CD14-positive monocyte (primary cell): ENCODE results near the gene BRAT1. TPM values are rescaled to one million over a fixed set of nuclear protein-coding genes. Genes with fewer than 3 reads are reported as not detected.
"Not testable (repeated sequence)": the region's sequence is repeated elsewhere in the genome, so short reads cannot be mapped to it uniquely, and the experiment has no call there.

Experiments
- DNase-seq, 3 donors: peaks; one replicate each; pipeline ENCODE4 v3.0.0-alpha.2; 2011 to 2022
- H2AFZ ChIP-seq: 2 replicates; pipeline ENCODE4 v1.6.0; 2012; ENCODE audit warnings: mild to moderate bottlenecking, low read depth, low read length, inconsistent platforms; ENCODE audit not compliant: insufficient read depth, poor library complexity, severe bottlenecking
- H3K27ac ChIP-seq, 2 donors: 1 replicate in 1 of 2; 2 replicates in 1 of 2; pipeline ENCODE4 v1.5.1; 2012 to 2013; ENCODE audit warnings: low read length in 2 of 2, control low read depth in 1 of 2, inconsistent platforms in 1 of 2, low read depth in 1 of 2, mild to moderate bottlenecking in 1 of 2
- H3K27me3 ChIP-seq, 2 donors: one replicate each; pipeline versions ENCODE4 v1.6.0 to v1.6.1; 2011 to 2013; ENCODE audit warnings: low read length in 2 of 2; ENCODE audit not compliant: control insufficient read depth in 2 of 2, insufficient read depth in 2 of 2
- H3K36me3 ChIP-seq, 2 donors: replicated peaks in 1 of 2; 1 replicate in 1 of 2; 2 replicates in 1 of 2; pipeline versions ENCODE4 v1.5.1 to v1.6.1; 2012 to 2013; ENCODE audit warnings: low read length in 2 of 2, control low read depth in 1 of 2, inconsistent platforms in 1 of 2, mild to moderate bottlenecking in 1 of 2; ENCODE audit not compliant: insufficient read depth in 2 of 2, control insufficient read depth in 1 of 2
- H3K4me1 ChIP-seq, 2 donors: 1 replicate in 1 of 2; 2 replicates in 1 of 2; pipeline versions ENCODE4 v1.5.1 to v1.6.1; 2012 to 2013; ENCODE audit warnings: low read length in 2 of 2, control low read depth in 1 of 2, inconsistent platforms in 1 of 2, mild to moderate bottlenecking in 1 of 2, moderate library complexity in 1 of 2; ENCODE audit not compliant: insufficient read depth in 2 of 2, control insufficient read depth in 1 of 2
- H3K4me2 ChIP-seq: replicated peaks from 2 replicates; pipeline ENCODE3; 2012; ENCODE audit warnings: low read length, moderate library complexity, mild to moderate bottlenecking; ENCODE audit not compliant: poor library complexity, severe bottlenecking; ENCODE audit errors: extremely low read depth
- H3K4me3 ChIP-seq, 3 experiments: fragments of 200-600 bp in 1 of 3; sonication (generic) in 1 of 3; replicated peaks in 1 of 3; 1 replicate in 2 of 3; 2 replicates in 1 of 3; pipeline ENCODE4 v1.5.1; 2011 to 2013; ENCODE audit warnings: low read length in 3 of 3, mild to moderate bottlenecking in 3 of 3, control low read depth in 2 of 3, low read depth in 2 of 3, inconsistent platforms in 1 of 3, moderate library complexity in 1 of 3
- H3K79me2 ChIP-seq: 2 replicates; pipeline ENCODE4 v1.6.0; 2012; ENCODE audit warnings: mild to moderate bottlenecking, control low read depth, inconsistent platforms, low read length, moderate library complexity; ENCODE audit not compliant: insufficient read depth
- H3K9ac ChIP-seq: 2 replicates; pipeline ENCODE4 v1.6.0; 2017; ENCODE audit warnings: low read length, mild to moderate bottlenecking; ENCODE audit not compliant: insufficient read depth, poor library complexity, severe bottlenecking
- H3K9me3 ChIP-seq, 2 donors: replicated peaks in 1 of 2; 1 replicate in 1 of 2; 2 replicates in 1 of 2; pipeline versions ENCODE4 v1.5.1 to v1.6.1; 2012 to 2013; ENCODE audit warnings: low read length in 2 of 2, control low read depth in 1 of 2; ENCODE audit not compliant: control insufficient read depth in 1 of 2, insufficient read depth in 1 of 2
- H4K20me1 ChIP-seq: 2 replicates; pipeline ENCODE4 v1.6.0; 2012; ENCODE audit warnings: mild to moderate bottlenecking, low read length, control low read depth, moderate library complexity; ENCODE audit not compliant: insufficient read depth
- H3K27ac Mint-ChIP-seq, 7 donors: one replicate each; pipeline ENCODE4 v1.8.0; 2020; ENCODE audit warnings: mild to moderate bottlenecking in 7 of 7, mixed read lengths in 7 of 7, moderate library complexity in 6 of 7, inconsistent platforms in 2 of 7
- H3K27me3 Mint-ChIP-seq, 3 donors: one replicate each; pipeline ENCODE4 v1.8.0; 2021 to 2022; ENCODE audit warnings: low read depth in 3 of 3, mild to moderate bottlenecking in 3 of 3, mixed read lengths in 3 of 3, moderate library complexity in 3 of 3, inconsistent platforms in 1 of 3
- H3K36me3 Mint-ChIP-seq, 2 donors: one replicate each; pipeline ENCODE4 v1.8.0; 2020; ENCODE audit warnings: mixed read lengths in 2 of 2, inconsistent platforms in 1 of 2, mild to moderate bottlenecking in 1 of 2
- H3K4me1 Mint-ChIP-seq: one replicate; pipeline ENCODE4 v1.8.0; 2020; ENCODE audit warnings: mild to moderate bottlenecking, mixed read lengths
- H3K4me3 Mint-ChIP-seq, 2 donors: one replicate each; pipeline ENCODE4 v1.8.0; 2020; ENCODE audit warnings: mild to moderate bottlenecking in 2 of 2, mixed read lengths in 2 of 2, moderate library complexity in 1 of 2
- H3K9me3 Mint-ChIP-seq, 7 donors: one replicate each; pipeline ENCODE4 v1.8.0; 2020 to 2022; ENCODE audit warnings: mixed read lengths in 7 of 7, mild to moderate bottlenecking in 6 of 7, moderate library complexity in 6 of 7, inconsistent platforms in 2 of 7
- WGBS: methylation state at CpG from one replicate; pipeline ENCODE4 v1.1.5; 2013; ENCODE audit warnings: missing lambda C conversion rate; ENCODE audit not compliant: insufficient coverage; 5-methylcytosine and 5-hydroxymethylcytosine counted together
- intact Hi-C, 2 donors: fragments of 100-400 bp; cut with micrococcal nuclease; formaldehyde crosslinking; loops; one replicate each; pipeline versions ENCODE4 v1.15.0 to v1.15.1; 2023
- polyA plus RNA-seq, 3 donors: library from polyadenylated mRNA; depleted of rRNA in 1 of 3; unstranded in 2 of 3; stranded (reverse) in 1 of 3; fragments of 300-500 nt in 2 of 3; fragments of >200 nt in 1 of 3; fragmentation: Illumina TruSeq in 2 of 3; gene quantifications; 1 replicate in 2 of 3; 2 replicates in 1 of 3; pipeline ENCODE4 v1.2.3, GENCODE V29; 2012 to 2021
- TF ChIP-seq, protein P1 (sequence below): fragments of 200-600 bp; IDR thresholded peaks from one replicate; pipeline ENCODE4 v1.8.0; 2022; ENCODE audit warnings: antibody characterized with exemption, mild to moderate bottlenecking

The BRAT1 gene
- polyA plus RNA-seq, 3 donors: 31.6 to 34.2 (median 32.5) TPM

DNA sequence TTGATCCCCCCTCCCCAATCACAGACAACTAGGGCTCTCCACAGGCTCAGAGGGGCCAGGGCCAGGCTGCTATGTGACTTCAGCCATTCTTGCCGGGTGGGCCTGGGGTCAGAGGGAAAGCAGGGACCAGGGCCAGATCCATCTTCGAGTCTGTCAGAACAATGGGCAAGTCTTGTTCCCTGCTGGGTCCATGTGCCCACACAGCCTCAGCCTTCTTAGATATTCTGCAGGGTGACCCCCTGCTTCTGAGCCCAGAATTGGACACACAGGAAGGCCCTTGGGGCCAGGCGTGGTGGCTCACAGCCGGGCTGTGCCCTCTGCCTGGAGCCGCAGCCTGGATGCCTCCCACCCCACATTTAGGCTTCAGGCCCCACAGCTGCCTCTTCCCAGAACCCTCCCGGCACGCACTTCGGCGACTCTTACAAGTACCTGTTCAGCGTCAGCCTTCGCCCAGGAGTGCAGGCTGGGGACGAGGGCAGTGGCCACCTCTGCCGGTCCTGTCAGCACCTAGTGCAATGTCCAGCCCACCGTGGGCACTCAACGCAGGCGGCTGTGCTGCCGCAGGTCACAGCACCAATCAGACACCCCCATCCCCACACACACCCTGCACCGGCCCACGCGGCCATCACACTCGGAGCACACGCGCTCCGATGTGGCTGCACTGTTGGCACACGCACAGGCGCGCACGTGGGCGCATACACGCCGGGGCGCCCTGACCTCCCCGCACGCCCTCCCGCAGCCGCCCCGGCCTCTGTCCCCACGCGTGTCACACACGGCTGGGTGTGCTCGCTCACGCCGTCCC, 24.1 kb downstream of the BRAT1 start:
- Histone ChIP-seq H3K27ac (peak overlapping the region; percentile 99 to 100), H3K79me2 (peaks cover 22% of the 10 kb centered on the region), H3K36me3 (peaks cover 24% of the 10 kb centered on the region in 2 donors), H4K20me1 (peaks cover 33% of the 10 kb centered on the region), H3K4me3 (peak overlapping the region in 2 of 3 experiments; percentile 4 to 100), H3K4me1 (peaks cover 61 to 62% of the 10 kb centered on the region in 2 donors), H3K9ac (peak overlapping the region; percentile 98), H3K4me2 (peak overlapping the region; percentile 97)
- H3K9me3 ChIP-seq, DNase-seq, H3K9me3 Mint-ChIP-seq, H3K27me3 Mint-ChIP-seq, H3K27me3 ChIP-seq, H2AFZ ChIP-seq, intact Hi-C loops: not testable (repeated sequence)
- Mint-ChIP-seq H3K4me1 (peaks cover 58% of the 10 kb centered on the region), H3K27ac (peak overlapping the region; percentile 99 to 100 (median 100)), H3K4me3 (peak overlapping the region; percentile 43 to 84), H3K36me3 (peaks cover 22 to 35% of the 10 kb centered on the region in 2 donors)
- 78% methylated on average over 17 of the region's 43 CpGs for WGBS

- H3K9ac ChIP-seq: peak overlapping the region; percentile 98
Observed at GRCh38 chr7:2530071-2530987, 25.0 kb downstream of the BRAT1 start.

More at GRCh38 chr7:2530071-2530987, 25.0 kb downstream of the BRAT1 start:
- H3K4me1 ChIP-seq: peaks cover 70 to 71% of the 10 kb centered on the region in 2 donors
- peak overlapping the region; percentile 1 to 100 (median 25) for H3K4me3 ChIP-seq
- Mint-ChIP-seq H3K36me3 (peaks cover 30 to 43% of the 10 kb centered on the region in 2 donors), H3K9me3 (peaks cover 0 to 2% (median 0%) of the 10 kb centered on the region in 7 donors), H3K27me3 (peaks cover 0 to 3% (median 0%) of the 10 kb centered on the region in 3 donors), H3K27ac (peak overlapping the region; percentile 99 to 100 (median 100)), H3K4me1 (peaks cover 66% of the 10 kb centered on the region), H3K4me3 (peak overlapping the region; percentile 70 to 84)
- peaks cover 41% of the 10 kb centered on the region for H4K20me1 ChIP-seq
- TF ChIP-seq, protein P1, sequence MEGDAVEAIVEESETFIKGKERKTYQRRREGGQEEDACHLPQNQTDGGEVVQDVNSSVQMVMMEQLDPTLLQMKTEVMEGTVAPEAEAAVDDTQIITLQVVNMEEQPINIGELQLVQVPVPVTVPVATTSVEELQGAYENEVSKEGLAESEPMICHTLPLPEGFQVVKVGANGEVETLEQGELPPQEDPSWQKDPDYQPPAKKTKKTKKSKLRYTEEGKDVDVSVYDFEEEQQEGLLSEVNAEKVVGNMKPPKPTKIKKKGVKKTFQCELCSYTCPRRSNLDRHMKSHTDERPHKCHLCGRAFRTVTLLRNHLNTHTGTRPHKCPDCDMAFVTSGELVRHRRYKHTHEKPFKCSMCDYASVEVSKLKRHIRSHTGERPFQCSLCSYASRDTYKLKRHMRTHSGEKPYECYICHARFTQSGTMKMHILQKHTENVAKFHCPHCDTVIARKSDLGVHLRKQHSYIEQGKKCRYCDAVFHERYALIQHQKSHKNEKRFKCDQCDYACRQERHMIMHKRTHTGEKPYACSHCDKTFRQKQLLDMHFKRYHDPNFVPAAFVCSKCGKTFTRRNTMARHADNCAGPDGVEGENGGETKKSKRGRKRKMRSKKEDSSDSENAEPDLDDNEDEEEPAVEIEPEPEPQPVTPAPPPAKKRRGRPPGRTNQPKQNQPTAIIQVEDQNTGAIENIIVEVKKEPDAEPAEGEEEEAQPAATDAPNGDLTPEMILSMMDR: no peak
- DNase-seq: peak; percentile 93 to 98 (median 97)
- intact Hi-C loops: no loop called here
- WGBS: 0% methylated on average over 10 of the region's 16 CpGs
- H3K27me3 ChIP-seq: no peaks in the 10 kb centered on the region
- no peak overlapping the region for H2AFZ ChIP-seq
- no peaks in the 10 kb centered on the region for H3K9me3 ChIP-seq
- peaks cover 31% of the 10 kb centered on the region for H3K79me2 ChIP-seq
- H3K36me3 ChIP-seq: peaks cover 33% of the 10 kb centered on the region in 2 donors
- peak overlapping the region; percentile 99 to 100 for H3K27ac ChIP-seq
- H3K4me2 ChIP-seq: peak overlapping the region; percentile 97
